Anterior cingulate cortex (tissue), 58 donors: ENCODE data around the gene ZNF778.

Source experiments
- DNase-seq, 58 donors: peaks; one replicate each; lab custom pipeline; 2025; lab: John Stamatoyannopoulos, UW

ZNF778 gene

DNA sequence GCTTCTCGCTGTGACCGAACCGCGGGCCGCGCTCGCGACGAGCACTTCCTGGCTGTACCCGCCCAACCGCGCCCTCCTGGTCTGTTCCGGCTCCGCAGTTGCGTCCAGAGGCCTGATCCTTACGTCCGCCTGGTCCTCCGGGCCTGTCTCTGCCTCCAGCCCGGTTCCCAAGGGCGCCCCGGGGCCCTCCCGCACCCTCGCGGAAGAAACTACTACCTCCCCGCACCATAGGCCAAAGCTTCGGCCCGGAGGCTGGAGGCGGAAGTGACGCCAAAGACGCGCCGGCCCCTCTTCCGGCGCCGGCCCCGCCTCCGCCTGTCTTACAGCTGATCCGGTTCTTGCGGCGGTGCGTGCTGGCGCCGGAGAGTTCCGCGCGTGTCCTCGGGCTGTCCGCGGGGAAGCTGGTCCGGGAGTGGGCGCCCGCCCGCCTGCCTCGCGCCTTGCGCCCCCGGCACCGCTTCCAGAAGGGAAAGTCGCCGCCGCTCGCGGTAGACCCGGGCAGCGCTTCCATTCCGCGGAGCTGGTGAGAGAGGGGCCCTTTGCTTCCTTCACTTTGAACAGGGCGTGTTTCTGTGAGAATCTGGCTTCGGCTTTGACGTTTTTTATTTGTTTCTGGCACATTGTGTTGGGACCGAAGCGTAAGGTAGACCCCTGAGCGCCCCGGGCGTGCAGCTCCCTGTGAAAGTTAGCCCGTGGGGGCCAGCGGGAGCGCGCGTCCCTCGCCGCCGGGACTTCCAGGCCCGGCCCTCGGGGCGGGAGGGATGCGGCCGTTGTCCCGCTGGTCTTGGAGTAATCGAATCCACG lies at the start of gene ZNF778:
Gene ZNF778 (plus strand): TSS at position 316 of the 804 bp plus-strand sequence. CDS start 3,425 bp downstream, outside the sequence.
- DNase-seq, result peak in 57 of 58 donors; percentile 43 to 88 (median 77)

DNA sequence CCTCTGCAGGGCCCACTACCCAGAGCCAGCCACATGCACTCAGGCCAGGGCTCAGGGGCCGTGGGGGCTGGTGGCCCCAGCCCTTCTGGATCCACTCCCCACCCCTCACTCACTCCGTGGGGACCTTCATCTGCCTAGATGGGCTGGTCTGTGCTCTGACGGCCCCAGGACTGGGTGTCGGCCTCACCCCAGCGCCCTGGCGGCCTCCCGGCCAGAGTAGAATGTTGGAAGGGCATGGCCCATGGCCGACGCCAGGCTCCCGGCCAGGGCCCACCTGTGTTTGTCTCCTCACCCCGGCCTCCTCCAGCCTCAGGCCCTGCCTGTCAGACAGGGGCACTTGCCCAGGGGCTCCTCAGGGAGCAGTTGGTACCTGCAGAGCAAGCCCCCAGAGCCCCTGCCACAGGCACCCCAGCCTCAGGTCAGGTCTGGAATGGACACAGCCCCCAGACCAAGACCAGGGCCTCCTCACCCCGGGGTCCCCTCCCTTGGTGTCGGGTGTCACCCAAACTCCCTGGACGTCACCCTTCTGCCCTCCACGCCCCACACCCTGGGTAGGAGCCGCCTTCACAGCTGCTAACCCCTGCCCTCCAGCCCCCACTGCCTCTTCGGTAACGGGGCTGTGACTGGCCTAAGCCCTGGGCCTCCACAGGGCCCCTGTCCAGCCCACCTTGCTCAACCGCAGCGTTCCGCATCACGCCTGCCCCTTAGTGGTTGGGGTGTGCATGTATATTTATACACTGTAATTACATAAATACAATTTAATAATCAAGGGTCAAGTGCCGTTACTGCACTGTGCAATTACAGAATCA lies 48.9 kb upstream of the ZNF778 start:
- no peak for DNase-seq

DNA sequence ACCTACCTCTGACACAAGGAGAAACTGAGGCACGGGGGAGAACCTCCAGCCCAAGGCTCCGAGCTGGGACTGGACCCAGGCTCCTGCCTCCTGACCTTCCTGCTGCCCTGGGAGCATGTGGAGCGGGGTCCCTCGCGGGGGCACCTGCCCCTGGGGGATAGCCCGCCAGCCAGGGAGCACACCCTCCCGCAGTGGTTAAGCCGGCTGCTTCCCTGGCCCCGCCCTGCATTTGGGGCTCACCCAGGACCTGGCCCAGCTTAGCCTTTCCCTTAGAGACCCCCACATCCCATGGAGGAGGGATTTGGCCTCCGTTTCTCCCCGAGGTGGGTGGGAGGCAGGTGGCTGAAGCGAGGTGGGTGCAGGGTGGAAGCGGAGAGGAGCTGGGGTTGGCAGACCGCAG lies 47.7 kb upstream of the ZNF778 start:
- DNase-seq, result no peak

DNA sequence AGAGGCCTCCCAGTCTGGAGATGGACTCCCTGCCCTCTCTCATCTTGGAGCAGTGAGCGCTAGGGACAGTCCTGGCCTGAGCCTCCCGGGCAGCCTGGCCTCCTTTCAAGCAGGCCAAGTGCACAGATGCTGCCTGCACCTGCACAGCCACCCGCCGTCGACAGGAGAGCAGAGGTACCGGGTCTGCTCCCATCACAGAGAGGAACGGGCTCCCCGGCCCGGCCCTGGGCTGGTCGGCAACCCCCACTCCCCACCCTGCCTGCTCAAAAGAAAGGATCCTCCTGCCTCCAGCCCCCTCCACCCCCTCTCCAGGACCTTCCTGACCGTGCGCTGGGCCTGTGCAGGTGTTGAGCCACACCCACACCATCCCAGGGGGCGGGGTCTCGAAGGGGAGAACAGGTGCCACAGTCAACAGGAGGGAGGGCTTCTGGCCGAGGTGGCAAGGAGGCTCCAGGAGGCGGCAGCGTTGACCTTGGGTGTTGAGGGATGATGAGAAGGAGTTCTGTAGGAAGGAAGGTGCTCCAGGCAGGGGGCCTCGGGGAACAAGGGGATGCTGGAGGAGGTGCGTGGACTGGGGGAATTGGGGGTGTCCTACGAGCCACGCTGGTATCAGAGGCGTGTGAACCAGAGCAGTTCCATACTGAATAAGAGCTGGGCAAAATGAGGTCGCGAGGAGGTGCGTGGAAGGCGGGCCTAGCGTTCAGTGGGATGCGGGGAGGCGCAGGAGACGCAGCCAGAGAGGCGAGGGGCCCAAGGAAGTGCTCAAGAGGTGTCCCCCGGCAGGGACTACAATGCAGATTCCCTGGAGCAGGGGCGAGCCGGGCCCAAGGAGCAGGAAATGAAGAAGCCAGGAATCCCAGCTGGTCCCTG lies 46.9 kb upstream of the ZNF778 start:
- DNase-seq, result no peak

DNA sequence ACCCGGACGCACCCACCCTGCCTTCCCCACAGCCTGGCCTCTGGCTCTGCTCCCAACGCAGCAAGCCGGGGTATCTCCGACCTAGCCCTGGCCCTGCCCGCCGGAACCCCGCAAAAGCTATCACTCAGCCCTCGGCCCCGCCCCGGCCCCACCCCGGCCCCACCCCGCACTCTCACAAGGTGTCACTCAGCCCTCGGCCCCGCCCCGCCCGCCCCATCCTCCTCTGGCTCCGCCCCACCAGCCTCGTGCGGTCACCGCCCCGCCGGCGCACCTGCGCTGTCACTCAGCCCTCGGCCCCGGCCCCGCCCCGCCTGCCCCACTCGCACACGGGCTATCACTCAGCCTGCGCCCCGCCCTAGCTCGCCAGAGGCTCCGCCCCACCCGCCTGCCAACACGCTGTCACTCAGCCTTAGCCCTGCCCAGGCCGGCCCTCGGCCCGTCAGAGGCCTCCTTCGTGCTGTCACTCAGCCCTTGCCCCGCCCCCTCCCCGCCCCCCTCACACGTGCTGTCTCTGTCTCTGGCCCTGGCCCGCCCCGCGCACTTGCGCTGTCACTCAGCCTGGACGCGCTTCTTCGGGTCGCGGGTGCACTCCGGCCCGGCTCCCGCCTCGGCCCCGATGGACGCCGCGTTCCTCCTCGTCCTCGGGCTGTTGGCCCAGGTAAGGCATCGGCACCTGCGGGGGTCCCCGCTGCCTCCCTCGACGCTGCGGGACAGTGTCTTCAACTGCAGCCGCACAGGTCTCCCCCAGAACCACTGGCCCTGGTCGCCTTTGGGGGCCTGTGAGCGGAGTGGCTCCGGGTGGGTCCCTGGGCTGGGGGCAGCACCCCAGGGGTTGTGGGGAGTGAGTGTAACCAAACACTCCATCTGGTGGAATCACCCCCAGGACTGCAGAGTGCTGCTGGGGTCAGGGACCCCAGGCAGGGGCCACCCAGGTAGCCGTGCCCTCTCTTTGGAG lies 46.0 kb upstream of the ZNF778 start, which contains the start of gene CDH15:
Gene CDH15 (plus strand): TSS at position 533 of the 955 bp plus-strand sequence. CDS start 84 bp downstream, at position 617.
- peak in 56 of 58 donors; percentile 12 to 91 (median 80) for DNase-seq

DNA sequence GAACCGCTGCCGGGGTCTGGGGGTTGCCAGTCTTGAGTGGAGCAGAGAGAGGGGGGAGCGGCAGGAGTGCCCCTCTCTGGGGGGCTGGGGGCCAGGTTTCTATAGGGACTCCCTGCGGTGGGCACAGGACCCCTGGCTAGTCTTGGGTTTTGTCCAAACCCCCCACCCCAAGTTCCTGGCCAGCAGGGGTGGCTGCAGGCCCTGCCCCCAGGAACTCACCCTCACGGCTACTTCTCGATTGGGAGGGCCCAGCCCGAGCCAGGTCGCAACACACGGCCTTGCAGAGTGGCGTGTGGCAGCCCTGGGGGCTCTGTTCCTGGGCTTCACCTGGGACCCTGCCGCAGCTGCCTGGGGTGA lies 45.4 kb upstream of the ZNF778 start:
- no peak for DNase-seq

DNA sequence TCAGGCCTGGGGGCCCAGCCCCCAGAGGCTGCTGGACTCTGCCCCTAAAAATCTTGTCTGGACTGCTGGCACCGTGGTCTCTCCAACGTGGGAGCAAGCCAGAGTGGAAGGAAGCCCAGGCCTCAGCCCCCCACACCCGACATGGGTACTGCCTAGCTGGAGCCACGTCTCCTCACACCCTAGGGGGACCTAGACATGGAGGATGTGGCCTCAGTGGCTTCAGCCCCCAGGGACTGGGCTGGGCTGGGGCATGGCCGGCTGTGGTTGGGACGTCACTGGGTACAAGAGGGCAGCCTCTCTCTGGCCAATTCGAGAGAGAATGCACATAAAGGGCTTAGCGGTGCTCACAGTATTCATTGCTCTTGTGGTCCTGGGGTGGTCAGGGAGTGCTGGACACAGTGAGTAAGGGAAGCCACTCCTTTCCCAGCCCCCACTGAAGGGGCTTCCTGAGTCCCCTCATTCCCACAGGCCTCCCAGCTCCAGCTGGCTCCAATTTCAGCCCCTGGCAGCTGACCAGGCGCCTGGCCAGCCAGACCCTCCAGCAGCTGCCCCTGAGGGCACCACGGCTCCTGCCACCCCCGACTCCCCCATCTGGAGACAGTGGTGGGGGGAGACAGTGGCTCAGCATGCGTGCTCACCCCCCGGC lies 44.9 kb upstream of the ZNF778 start:
- no peak for DNase-seq

DNA sequence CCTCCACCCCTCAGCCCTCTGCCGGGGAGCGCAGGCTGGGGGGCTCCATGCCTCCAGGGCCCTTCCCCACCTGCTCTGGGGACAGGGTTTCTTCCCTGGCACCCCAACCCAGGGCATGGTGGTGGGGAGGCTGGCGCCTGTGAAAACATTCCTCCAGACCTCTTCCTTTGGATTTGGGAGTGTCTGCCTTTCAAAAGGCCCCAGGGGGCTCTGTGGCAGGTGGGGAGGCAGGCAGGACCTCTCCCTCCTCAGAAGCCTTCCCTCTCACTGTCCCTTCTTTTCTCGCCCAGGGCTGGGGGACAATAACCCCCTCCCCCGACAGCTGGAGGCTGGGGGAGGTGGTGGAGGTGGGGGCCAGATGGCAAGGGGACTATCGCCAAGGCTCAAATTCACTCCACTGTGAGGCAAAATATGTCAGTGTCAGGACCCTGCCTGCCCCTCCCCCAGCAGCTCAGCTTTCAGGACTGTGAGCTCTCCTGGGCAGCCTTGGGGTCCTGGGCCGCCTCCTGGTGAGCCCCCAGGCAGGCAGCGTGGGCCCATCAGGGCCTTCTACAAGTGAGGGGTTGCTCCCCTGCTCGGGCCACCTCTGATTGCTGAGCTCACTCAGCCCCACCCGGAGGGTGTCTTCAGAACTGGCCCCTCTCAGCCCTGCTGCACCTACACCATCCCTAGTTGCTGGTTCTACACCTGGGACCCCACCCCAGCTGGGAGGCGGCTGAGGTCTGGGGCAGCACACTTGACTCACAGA lies 44.2 kb upstream of the ZNF778 start:
- no peak for DNase-seq

DNA sequence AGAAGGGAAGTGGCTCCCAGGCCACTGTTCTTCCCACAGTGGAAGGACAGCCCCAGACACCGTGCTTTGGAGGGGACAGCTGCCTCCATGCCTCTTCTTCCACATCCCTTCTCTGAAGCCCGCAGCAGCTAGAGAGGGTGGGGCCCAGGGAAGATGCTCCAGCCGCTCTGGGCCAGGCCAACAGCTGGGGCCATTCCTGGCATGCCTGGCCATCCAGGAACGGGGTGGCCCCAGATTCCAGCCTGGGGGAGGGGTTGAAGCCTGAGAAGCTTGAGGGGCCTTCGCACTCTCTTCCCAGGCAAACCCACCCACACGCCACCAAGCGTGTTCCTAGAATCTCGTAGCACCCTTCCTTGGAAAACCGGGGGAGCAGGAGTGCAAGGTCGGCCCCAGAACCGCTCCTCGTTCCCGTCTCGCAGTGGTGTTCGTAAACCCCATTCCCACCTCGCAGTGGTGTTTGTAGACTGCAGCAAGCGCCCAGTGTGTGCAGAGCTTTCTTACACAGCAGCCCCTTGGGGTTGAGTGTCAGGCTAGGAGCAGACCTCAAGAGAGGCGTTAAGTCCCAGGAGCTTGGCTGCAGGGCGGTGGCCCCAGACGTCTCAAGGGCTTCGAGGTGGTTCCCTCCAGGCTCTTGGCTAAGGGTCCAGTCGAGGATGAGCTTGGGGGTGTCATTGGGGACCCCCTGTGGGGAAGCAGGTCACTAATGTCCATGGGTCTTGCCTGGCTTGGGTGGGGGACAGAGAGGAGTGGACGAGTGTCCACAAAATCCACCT lies 43.3 kb upstream of the ZNF778 start:
- no peak for DNase-seq

DNA sequence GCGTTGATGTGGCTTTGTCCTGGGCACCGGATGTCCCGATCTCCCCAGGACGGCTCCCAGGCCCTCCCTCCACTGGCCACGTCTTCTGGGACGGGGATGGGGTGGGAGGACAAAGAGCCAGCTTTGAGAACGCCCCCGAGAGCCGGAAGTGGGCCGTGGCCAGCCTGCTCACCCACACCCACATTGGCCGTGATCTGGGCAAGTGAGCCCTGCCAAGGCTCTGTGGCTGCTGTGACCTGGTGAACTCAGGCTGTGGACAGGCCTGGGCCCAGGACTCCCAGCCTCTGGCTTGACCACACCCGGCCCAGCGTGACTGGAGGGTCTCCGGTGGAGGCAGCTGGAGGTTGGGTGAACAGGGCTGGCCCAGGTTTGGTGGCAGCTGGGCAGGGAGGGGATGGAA lies 42.6 kb upstream of the ZNF778 start:
- no peak for DNase-seq

DNA sequence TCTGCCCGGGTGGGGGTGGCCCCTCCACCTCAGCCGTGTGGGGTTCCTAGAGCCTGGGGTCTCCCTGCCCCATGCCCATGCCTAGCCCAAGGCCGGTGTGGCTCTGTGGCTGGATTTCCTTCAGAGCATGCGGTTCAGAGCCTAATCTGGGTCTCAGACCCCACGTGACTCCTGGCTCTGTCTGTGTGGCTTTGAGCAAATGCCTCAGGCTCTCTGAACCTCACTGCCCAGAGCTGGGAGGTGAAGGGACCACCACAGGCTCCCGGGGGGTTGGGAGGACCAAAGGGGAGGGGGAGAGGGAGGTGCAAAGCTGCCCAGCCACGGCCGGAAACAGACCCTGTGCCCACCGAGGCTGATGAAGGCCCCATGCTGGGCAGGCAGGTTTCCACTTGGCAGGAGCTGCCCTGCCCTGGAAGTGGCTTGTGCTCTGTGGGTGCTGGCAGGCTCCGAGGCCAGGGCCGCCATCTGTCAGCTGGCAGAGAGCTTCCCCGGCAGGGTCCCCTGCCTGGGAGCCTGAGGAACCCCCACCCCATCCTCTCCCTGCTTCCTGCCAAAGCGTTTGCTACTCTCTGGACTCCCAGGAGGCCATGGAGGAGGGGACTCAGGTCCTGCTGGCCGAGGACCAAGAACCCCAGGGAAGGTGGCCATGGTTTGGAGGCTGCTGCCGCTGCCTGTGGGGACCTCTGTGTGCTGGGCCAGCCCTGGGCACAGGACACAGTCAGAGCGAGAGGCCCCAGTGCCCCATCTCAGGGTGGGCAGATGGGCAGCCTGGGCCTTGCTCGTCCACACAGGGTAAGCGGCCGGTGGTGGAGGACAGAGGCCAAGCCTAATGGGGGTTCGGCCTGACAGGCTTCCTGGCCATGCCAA lies 42.0 kb upstream of the ZNF778 start:
- no peak for DNase-seq

DNA sequence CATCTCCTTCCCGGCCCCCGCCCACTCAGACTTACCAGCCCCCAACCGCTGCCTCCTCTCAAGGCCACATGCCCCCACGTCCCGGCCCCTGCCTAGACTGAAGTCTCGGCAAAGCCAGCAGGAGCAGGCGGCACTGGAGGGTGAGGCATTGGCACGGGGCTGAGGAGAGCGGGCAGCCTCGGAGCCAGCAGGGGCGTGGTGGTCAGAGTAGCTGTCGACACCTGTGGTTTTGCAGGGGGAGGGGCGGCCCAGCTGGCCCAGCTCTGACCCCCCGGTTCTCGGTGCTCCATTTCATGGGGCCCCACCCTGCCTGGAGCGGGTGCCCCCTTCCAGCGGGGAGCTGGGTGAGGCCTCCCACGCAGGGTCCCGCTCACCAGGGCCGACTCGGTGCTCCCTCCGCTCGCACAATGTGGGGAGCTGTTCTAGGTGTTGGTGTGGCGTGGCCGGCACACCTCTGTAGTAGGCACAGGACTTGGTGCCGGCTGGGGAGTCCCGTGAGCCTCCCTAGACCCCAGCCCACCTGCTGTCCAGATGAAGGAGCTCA lies 41.3 kb upstream of the ZNF778 start:
- DNase-seq, result no peak

DNA sequence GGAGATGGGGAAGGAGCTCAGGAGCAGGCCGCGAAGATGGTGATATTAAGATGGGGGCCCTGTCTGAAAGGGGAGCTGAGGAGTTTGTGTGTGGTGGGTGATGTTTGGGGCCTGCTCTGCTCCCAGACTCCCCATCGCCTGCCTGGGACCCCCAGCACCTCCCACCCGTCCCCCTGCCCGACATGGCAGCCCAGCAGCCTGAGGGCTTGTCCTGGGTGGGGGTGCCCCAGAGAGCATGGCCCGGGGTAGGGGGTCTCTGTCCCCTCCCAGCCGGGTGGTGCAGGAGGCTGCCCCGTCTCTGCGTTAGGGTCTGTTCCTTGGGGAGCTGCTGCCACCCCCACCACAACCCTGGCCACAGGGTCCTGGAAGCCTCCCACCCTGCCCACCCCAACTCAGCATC lies 40.8 kb upstream of the ZNF778 start:
- no peak for DNase-seq

DNA sequence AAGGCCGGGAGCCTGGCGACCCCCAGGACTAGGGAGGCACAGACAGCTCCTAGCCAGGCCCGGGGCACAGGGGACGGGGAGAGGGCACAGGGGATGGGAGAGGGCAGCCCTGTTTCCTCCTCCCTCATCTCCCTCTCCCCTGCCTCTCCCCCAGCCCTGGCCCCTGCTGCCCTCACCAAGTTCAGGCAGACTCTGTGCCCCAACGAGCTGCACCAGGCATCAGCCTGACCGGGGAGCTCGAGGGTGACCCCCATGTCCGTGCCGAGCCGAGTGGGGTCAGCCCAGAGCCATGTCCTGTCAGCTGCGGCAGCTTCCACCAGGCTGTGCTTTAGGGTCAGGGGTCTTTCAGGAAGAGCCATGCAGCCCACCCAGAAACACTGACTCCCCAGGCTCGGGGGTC lies 40.0 kb upstream of the ZNF778 start:
- DNase-seq, result no peak

DNA sequence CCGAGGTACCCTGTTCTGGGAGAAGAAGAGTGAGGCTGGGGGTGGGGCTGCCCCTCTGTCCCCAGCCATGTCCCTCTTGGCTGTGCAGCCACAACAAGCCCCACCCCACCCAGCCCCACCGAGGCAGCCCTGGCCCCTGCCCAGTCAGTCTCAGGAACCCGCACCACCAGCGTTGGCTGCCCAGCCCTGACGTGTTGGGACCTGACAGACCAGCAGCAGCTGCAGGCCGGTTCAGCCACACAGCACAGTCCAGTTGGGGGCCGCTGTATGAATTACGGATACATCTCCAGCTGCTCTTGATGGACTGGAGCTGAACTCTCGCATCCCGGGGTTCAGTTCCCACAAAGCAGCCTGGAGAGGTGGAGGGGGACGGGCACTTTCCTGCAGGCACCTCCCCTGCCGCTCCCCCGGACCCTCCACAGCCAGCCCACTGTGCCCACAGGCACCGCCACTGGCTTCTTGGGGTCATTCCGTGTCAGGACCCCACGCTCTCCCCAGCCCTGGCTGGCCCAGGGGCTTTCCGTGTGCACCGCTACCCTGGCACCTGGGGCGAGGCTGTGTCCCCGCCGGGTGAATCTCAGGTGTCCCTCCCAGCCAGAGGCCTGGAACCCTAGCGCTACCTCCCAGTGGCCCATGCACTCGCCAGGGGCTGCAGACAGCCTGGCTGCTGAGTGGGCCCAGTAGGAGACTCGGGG lies 38.9 kb upstream of the ZNF778 start:
- no peak for DNase-seq

DNA sequence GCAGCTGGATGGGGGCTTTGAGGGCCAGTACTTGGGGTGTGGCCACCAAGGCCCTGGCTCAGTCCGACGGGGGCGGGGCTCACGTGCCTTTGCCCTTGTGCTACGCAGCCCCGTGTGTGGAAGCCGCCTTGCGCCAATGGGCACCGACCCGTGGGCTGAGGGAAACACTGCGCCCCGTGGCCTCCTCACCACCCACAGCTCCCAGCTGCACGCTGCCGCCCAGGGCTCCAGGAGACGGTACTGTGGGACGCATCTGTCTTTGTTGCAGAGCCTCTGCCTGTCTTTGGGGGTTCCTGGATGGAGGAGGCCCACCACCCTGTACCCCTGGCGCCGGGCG lies 38.4 kb upstream of the ZNF778 start:
- DNase-seq, result no peak
